ENCODE results near the gene ATOX1. TPM values are rescaled to one million over a fixed set of nuclear protein-coding genes. Genes with fewer than 3 reads are reported as not detected.

ATOX1 gene
- total RNA-seq, 4 donors from 2014 or later, result 43.7 to 108 (median 98.5) TPM

DNA sequence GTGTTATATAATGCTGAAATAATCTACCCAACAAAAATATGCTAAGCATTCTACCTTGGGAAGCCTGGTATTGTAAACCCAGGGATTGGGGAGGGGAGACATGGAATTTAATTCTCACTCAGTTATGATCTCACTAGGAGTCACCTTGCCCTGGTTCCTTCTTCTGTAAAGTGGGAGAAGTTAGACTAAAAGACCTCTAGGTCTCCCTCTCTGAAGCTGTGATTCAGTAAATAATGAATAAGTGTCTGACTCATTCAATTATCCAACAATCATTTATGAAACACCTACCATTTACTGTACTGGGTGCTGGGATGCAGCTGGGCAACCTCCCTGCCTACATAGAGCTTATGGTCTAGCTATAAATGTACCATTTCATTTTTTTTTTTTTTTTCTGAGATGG, 51.5 kb downstream of the ATOX1 start:
- TF ChIP-seq EP300 (IDR thresholded peaks at IDR 0.05) (no peak), POLR2A (IDR thresholded peaks at IDR 0.05) (no peak)
- TF ChIP-seq, protein P1, sequence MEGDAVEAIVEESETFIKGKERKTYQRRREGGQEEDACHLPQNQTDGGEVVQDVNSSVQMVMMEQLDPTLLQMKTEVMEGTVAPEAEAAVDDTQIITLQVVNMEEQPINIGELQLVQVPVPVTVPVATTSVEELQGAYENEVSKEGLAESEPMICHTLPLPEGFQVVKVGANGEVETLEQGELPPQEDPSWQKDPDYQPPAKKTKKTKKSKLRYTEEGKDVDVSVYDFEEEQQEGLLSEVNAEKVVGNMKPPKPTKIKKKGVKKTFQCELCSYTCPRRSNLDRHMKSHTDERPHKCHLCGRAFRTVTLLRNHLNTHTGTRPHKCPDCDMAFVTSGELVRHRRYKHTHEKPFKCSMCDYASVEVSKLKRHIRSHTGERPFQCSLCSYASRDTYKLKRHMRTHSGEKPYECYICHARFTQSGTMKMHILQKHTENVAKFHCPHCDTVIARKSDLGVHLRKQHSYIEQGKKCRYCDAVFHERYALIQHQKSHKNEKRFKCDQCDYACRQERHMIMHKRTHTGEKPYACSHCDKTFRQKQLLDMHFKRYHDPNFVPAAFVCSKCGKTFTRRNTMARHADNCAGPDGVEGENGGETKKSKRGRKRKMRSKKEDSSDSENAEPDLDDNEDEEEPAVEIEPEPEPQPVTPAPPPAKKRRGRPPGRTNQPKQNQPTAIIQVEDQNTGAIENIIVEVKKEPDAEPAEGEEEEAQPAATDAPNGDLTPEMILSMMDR (IDR thresholded peaks at IDR 0.05), result no peak
- H3K27ac ChIP-seq, result no peak overlapping the region

DNA sequence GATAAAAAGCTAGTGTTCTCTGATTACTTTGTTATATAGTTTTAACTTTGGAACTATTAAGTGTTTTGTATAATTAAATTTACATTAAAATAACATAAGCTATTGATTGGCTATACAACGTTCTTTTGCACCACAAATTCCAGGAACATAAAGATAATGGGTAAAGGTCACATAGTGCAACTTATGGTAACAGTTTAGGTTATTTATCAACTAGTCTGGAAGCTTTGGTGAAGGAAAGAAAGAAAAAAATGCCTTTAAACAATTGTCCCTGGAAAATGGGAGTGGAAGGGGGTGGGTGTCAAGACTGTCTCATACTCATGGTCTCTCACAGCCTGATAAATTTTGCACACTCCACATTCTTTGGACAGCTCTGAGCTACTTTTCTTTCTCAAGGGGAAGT, 54.7 kb downstream of the ATOX1 start:
- no peaks in the 10 kb centered on the region for H3K27me3 ChIP-seq
- H3K27ac ChIP-seq, result no peak overlapping the region
- DNase-seq (ENCODE audit: low spot score in 2 of 2), result no peak
- H3K4me3 ChIP-seq, result no peak overlapping the region
- WGBS, 2 donors, result 62 to 68% methylated on average over 1 of the region's 1 CpG
- no peaks in the 10 kb centered on the region for H3K9me3 ChIP-seq
- H3K4me1 ChIP-seq, result peaks cover 0 to 22% (median 9%) of the 10 kb centered on the region in 4 donors
- no peaks in the 10 kb centered on the region for H3K36me3 ChIP-seq
- TF ChIP-seq, protein P1 (IDR thresholded peaks at IDR 0.05), result no peak
- TF ChIP-seq POLR2A (IDR thresholded peaks at IDR 0.05) (no peak), EP300 (IDR thresholded peaks at IDR 0.05) (no peak)

More for the DNA sequence above, 51.5 kb downstream of the ATOX1 start:
- H3K4me3 ChIP-seq, result no peak overlapping the region
- H3K36me3 ChIP-seq, result no peaks in the 10 kb centered on the region
- H3K27me3 ChIP-seq, result no peaks in the 10 kb centered on the region
- H3K9me3 ChIP-seq, result no peaks in the 10 kb centered on the region
- DNase-seq (ENCODE audit: low spot score in 2 of 2), result no peak
- no peaks in the 10 kb centered on the region for H3K4me1 ChIP-seq

DNA sequence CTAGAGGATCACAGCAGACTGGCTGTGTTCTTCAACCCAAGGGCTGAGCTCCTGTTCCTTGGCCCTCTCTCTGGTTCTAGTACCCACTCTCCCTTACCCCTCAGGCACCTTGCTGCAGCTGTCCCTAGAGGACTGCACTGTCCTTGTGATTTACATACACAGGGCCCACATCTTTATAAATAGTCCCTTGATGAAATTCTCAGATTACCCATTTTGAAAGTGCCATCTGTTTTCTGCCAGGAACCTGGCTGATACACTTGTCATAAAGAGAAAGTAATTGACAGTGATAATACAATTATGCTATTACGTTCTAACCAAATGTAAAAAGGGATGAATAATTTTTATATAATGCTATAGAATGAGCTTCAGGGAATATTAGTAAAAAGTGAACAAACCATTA, 55.2 kb downstream of the ATOX1 start:
- Histone ChIP-seq H3K4me3 (no peak overlapping the region), H3K9me3 (no peaks in the 10 kb centered on the region), H3K27ac (no peak overlapping the region), H3K27me3 (no peaks in the 10 kb centered on the region), H3K36me3 (no peaks in the 10 kb centered on the region), H3K4me1 (peaks cover 0 to 27% (median 14%) of the 10 kb centered on the region in 4 donors)
- no peak for TF ChIP-seq EP300 (IDR thresholded peaks at IDR 0.05)
- TF ChIP-seq, protein P1 (IDR thresholded peaks at IDR 0.05), result no peak
- no peak for TF ChIP-seq POLR2A (IDR thresholded peaks at IDR 0.05)
- DNase-seq (ENCODE audit: low spot score in 2 of 2), result no peak
- WGBS, 2 donors, result 67 to 79% methylated on average over 1 of the region's 1 CpG

DNA sequence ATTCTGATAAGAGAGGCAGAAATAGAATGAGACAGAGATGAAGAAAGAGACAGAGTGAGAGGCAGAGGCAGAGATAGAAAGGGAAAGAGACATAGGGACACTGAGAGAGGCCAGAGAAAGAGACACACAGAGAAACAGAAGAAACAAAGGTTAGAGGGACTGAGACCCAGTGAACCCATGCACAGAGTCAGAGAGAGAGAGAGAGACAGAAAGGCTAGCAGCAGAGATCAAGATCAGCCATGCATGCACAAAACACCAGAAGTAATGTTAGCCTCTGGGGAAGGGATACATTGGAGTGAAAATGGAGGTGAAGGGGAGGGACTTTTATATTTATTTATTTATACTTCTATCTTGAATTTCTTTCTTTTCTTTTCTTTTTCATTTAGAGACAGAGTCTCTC, 57.6 kb downstream of the ATOX1 start:
- Histone ChIP-seq H3K9me3 (no peaks in the 10 kb centered on the region), H3K27me3 (no peaks in the 10 kb centered on the region), H3K4me1 (peaks cover 0 to 51% (median 20%) of the 10 kb centered on the region in 4 donors), H3K4me3 (no peak overlapping the region), H3K27ac (peak overlapping the region in 2 of 4 donors; percentile 93 to 96), H3K36me3 (no peaks in the 10 kb centered on the region)
- TF ChIP-seq, protein P1 (IDR thresholded peaks at IDR 0.05), result no peak
- no peak for TF ChIP-seq POLR2A (IDR thresholded peaks at IDR 0.05)
- no peak for TF ChIP-seq EP300 (IDR thresholded peaks at IDR 0.05)
- no peak for DNase-seq (ENCODE audit: low spot score in 2 of 2)

DNA sequence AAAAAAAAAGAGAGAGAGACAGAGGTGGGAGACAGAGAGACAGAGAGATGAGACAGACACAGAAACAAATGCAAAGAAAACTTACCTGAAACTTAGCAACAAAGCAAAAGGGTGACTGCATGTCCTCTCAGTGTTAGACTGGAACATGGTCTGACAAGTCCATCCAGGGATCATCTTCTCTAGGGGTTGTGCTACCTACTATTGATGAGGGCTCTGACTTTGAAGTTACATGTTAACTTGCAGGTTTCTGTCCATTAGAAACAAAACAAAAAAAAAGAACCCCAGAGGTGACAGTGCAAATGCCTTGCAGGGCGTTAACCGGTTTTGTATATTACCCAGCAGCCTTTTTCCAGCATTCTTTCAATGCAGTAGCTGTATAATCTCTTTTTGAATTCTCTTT, 58.1 kb downstream of the ATOX1 start:
- Histone ChIP-seq H3K36me3 (no peaks in the 10 kb centered on the region), H3K4me3 (no peak overlapping the region), H3K9me3 (no peaks in the 10 kb centered on the region), H3K27me3 (no peaks in the 10 kb centered on the region), H3K4me1 (peaks cover 0 to 55% (median 22%) of the 10 kb centered on the region in 4 donors), H3K27ac (peak overlapping the region in 2 of 4 donors; percentile 93 to 96)
- no peak for TF ChIP-seq POLR2A (IDR thresholded peaks at IDR 0.05)
- no peak for TF ChIP-seq EP300 (IDR thresholded peaks at IDR 0.05)
- WGBS, 2 donors, result 36 to 48% methylated on average over 2 of the region's 2 CpGs
- DNase-seq (ENCODE audit: low spot score in 2 of 2), result no peak
